ENCODE data around the gene MUC21.

GRCh38 chr6:30983439-30983838 lies at the start of gene MUC21:
- TF ChIP-seq, protein P1, sequence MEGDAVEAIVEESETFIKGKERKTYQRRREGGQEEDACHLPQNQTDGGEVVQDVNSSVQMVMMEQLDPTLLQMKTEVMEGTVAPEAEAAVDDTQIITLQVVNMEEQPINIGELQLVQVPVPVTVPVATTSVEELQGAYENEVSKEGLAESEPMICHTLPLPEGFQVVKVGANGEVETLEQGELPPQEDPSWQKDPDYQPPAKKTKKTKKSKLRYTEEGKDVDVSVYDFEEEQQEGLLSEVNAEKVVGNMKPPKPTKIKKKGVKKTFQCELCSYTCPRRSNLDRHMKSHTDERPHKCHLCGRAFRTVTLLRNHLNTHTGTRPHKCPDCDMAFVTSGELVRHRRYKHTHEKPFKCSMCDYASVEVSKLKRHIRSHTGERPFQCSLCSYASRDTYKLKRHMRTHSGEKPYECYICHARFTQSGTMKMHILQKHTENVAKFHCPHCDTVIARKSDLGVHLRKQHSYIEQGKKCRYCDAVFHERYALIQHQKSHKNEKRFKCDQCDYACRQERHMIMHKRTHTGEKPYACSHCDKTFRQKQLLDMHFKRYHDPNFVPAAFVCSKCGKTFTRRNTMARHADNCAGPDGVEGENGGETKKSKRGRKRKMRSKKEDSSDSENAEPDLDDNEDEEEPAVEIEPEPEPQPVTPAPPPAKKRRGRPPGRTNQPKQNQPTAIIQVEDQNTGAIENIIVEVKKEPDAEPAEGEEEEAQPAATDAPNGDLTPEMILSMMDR (IDR thresholded peaks at IDR 0.05): no peak
- peak in 2 of 4 donors; percentile 27 to 34 for TF ChIP-seq POLR2A (IDR thresholded peaks at IDR 0.05)
